Activated CD8-positive, alpha-beta T cell treated with anti-CD3 and anti-CD28 coated beads for 36 hours (primary cell): ENCODE results near the gene CDK4. TPM values are rescaled to one million over a fixed set of nuclear protein-coding genes. Genes with fewer than 3 reads are reported as not detected.

ENCODE experiments used
- ATAC-seq: fragments of 200-7000 bp; cut with Tn5 transposase; one replicate; pipeline ENCODE4 v1.10.0; 2021; ENCODE audit warnings: mild to moderate bottlenecking, moderate library complexity
- CTCF ChIA-PET: fragments of 350-600 bp; sonication (Branson Sonifier 250); formaldehyde crosslinking; loops from one replicate; lab custom pipeline; 2021; ENCODE audit warnings: antibody characterized with exemption; lab: Charles Lee
- POLR2A ChIA-PET: fragments of 350-600 bp; sonication (Branson Sonifier 250); formaldehyde crosslinking; loops from one replicate; lab custom pipeline; 2021; ENCODE audit warnings: antibody characterized with exemption; lab: Charles Lee
- DNase-seq: peaks from one replicate; pipeline ENCODE4 v3.0.0-alpha.2; 2020
- H3K27ac Mint-ChIP-seq: one replicate; pipeline ENCODE4 v1.8.0; 2021; ENCODE audit warnings: mild to moderate bottlenecking, mixed read lengths
- H3K27me3 Mint-ChIP-seq: one replicate; pipeline ENCODE4 v1.8.0; 2021; ENCODE audit warnings: mixed read lengths
- H3K36me3 Mint-ChIP-seq: one replicate; pipeline ENCODE4 v1.8.0; 2021; ENCODE audit warnings: low read depth, mixed read lengths
- H3K4me1 Mint-ChIP-seq: one replicate; pipeline ENCODE4 v1.8.0; 2021; ENCODE audit warnings: low read depth, mixed read lengths
- H3K4me3 Mint-ChIP-seq: one replicate; pipeline ENCODE4 v1.8.0; 2021; ENCODE audit warnings: mild to moderate bottlenecking, moderate library complexity, mixed read lengths
- H3K9me3 Mint-ChIP-seq: one replicate; pipeline ENCODE4 v1.8.0; 2021; ENCODE audit warnings: mixed read lengths
- CTCF ChIP-seq: fragments of 200-600 bp; IDR thresholded peaks from one replicate; pipeline ENCODE4 v1.8.0; 2022; ENCODE audit warnings: antibody characterized with exemption, mild to moderate bottlenecking
- intact Hi-C: fragments of 100-400 bp; cut with micrococcal nuclease; formaldehyde crosslinking; loops from one replicate; pipeline ENCODE4 v1.10.0; 2022
- microRNA-seq: library from miRNA; unstranded; fragments of <30 nt; microRNA quantifications from one replicate; pipeline ENCODE4 v1.2.0, GENCODE V29; 2022; ENCODE audit warnings: borderline microRNAs expressed, borderline replicate concordance
- total RNA-seq, 2 experiments: library from RNA; stranded (reverse); gene quantifications; one replicate each; pipeline ENCODE4 v1.2.3, GENCODE V29; 2021

Gene CDK4
- total RNA-seq, 2 experiments from 2014 or later, result 218 to 221 TPM

GRCh38 chr12:57698414-57698813 is 53.7 kb downstream of the CDK4 start:
- Mint-ChIP-seq H3K4me1 (no peaks in the 10 kb centered on the region), H3K27ac (no peak overlapping the region), H3K27me3 (no peaks in the 10 kb centered on the region), H3K36me3 (peaks cover 29% of the 10 kb centered on the region), H3K9me3 (peaks cover 4% of the 10 kb centered on the region), H3K4me3 (no peak overlapping the region)
- ChIA-PET CTCF (no interaction called here), POLR2A (no interaction called here)
- no peak for TF ChIP-seq CTCF
- intact Hi-C loops, result no loop called here
- DNase-seq (no peak), ATAC-seq (no peak)

Small RNA genes lying within 50 kb of the gene (microRNA-seq; reads per million reads assigned to microRNA genes)
- not detected for gene MIR6759

Other genes with a start within 250 kb of the CDK4 start
- 10 to 100 TPM; 28.0 TPM for gene DDIT3, start 231.8 kb downstream of the CDK4 start, total RNA-seq
- 10 to 100 TPM; 46.5 to 47.3 TPM for gene MBD6, start 229.5 kb downstream of the CDK4 start, total RNA-seq
- 10 to 100 TPM; 66.2 to 68.6 TPM for gene DCTN2, start 205.1 kb downstream of the CDK4 start, total RNA-seq
- 1 to 10 TPM; 1.2 to 1.3 TPM for gene KIF5A, start 202.3 kb downstream of the CDK4 start, total RNA-seq
- 10 to 100 TPM; 10.7 to 12.3 TPM for gene PIP4K2C, start 161.1 kb downstream of the CDK4 start, total RNA-seq
- gene DTX3, start 147.5 kb downstream of the CDK4 start, total RNA-seq, result 10 to 100 TPM; 13.7 to 15.1 TPM
- 1 to 10 TPM; 1.1 to 1.2 TPM for gene ARHGEF25, start 140.9 kb downstream of the CDK4 start, total RNA-seq
- 1 to 10 TPM in 1 of 2 experiments, under 1 TPM in 1; 0.61 to 1.4 TPM for gene B4GALNT1, start 119.1 kb downstream of the CDK4 start, total RNA-seq
- 10 to 100 TPM; 53.0 to 56.3 TPM for gene OS9, start 58.2 kb downstream of the CDK4 start, total RNA-seq
- 10 to 100 TPM; 22.4 TPM for gene AGAP2, start 13.6 kb downstream of the CDK4 start, total RNA-seq
- gene TSPAN31, start 7.3 kb downstream of the CDK4 start, total RNA-seq, result 1 to 10 TPM; 6.9 to 7.5 TPM
- gene MARCHF9, start 2.8 kb upstream of the CDK4 start, total RNA-seq, result 10 to 100 TPM; 23.4 to 24.3 TPM
- gene CYP27B1, start 14.8 kb upstream of the CDK4 start, total RNA-seq, result 1 to 10 TPM; 7.6 to 7.9 TPM
- gene METTL1, start 19.8 kb upstream of the CDK4 start, total RNA-seq, result 10 to 100 TPM; 29.6 to 34.1 TPM
- 1 to 10 TPM; 4.0 to 4.3 TPM for gene EEF1AKMT3, start 20.3 kb upstream of the CDK4 start, total RNA-seq
- 10 to 100 TPM; 46.3 to 47.3 TPM for gene TSFM, start 30.5 kb upstream of the CDK4 start, total RNA-seq
- under 1 TPM; 0.34 to 0.49 TPM for gene AVIL, start 66.4 kb upstream of the CDK4 start, total RNA-seq
- gene CTDSP2, start 94.4 kb upstream of the CDK4 start, total RNA-seq, result 10 to 100 TPM; 67.1 to 67.2 TPM
- 10 to 100 TPM; 15.8 to 16.7 TPM for gene ATP23, start 189.3 kb upstream of the CDK4 start, total RNA-seq